NK-92 treated with Interleukin-12 subunit alpha and Interleukin-12 subunit beta, amount 100 ng/mL, for 24 hours (cell line): Measurements from ENCODE around the gene P4HTM.
A peak's percentile ranks its signal among the peaks of the same experiment; 100 is the strongest.

Source experiments
- DNase-seq: peaks from one replicate; lab custom pipeline; 2025; lab: John Stamatoyannopoulos, UW

Gene P4HTM

DNA sequence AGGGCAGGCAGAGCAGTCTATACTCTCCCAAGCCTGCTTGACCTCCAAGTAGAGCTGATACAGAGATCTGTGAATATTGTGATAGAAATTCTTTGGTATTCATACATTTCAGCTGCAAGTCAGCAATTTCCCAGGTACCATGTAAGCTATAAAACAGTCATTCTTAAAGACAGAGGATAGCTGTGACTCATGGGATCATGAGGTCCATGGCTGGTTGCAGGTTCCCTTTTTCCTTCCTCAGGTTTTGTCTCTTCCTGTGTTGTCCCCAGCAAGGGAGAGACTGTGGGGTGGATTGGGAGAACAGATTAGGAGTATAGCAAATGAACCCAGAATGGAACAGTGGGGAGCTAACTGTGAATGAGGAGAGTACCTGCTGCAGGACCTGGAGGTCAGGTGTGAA lies 5.4 kb upstream of the P4HTM start:
- DNase-seq = no peak

DNA sequence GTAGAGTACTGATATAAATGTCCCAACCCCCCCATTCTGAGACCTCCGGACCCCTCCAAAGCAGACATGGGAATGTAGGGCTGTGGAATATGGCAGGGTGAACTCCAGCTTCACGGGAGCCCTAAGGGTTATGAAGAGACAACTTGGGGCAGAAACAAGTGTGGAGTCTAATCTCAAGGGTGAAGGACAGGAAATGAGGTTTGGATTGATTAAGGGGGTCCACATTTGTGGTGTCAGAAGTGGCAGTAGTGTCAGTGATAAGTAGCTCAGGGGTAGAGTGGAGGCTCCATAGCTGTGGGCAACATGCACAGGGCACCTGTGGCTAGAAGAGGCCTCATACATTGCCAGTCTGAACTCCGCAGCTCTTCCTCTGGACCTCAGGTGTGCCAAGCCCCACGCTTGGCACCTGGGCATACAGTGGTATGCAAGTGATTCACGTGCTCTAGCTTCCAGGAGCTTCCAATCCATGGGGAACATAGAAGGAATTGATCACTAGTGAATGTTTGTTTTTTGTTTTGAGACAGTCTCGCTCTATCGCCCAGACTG lies 4.1 kb upstream of the P4HTM start:
- DNase-seq = no peak

DNA sequence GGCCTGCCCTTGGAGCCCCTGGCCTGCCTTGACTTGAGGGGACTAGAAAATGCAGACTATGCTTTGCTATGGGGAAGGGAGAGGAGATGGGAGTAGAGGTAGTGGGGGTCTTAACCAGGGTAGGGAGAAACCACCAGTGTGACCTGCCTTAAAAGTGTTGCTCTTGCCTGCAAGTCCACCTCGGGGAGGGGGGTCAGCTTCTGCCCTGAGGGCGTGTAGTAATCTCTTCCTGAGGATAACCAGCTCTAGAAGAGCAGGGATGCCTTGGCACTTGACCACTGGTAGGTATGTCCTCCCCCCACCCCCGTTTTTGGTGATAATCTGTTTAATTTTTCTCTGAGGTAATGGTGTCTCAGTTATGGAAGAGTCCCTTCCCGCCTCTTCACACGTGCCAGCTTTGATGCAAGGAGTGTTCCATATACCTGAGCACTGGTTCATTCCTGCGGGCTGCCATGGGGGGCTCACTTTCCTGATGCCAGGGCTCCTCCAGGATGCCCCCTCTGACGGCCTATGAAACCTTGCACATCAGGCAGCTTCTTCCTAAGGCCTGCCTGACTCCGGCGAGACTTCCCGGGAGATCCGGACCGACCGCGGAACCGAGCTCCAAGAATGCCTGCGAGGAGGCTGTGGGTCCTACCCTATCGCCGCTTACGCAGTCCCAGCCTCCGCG lies 780 bp upstream of the P4HTM start:
- no peak for DNase-seq

- no peak for DNase-seq
Observed at GRCh38 chr3:48990636-48991469, 812 bp downstream of the P4HTM start.

GRCh38 chr3:48991851-48992545 lies 2.0 kb downstream of the P4HTM start:
- no peak for DNase-seq

- no peak for DNase-seq
Observed at GRCh38 chr3:48993834-48994233, 3.8 kb downstream of the P4HTM start.

GRCh38 chr3:48996640-48997039 lies 6.6 kb downstream of the P4HTM start:
- no peak for DNase-seq

GRCh38 chr3:48997102-48997635 lies 7.1 kb downstream of the P4HTM start:
- no peak for DNase-seq

- DNase-seq = no peak
Observed at GRCh38 chr3:48997714-48998637, 7.9 kb downstream of the P4HTM start.

GRCh38 chr3:48999085-48999858 lies 9.2 kb downstream of the P4HTM start:
- DNase-seq = no peak

DNA sequence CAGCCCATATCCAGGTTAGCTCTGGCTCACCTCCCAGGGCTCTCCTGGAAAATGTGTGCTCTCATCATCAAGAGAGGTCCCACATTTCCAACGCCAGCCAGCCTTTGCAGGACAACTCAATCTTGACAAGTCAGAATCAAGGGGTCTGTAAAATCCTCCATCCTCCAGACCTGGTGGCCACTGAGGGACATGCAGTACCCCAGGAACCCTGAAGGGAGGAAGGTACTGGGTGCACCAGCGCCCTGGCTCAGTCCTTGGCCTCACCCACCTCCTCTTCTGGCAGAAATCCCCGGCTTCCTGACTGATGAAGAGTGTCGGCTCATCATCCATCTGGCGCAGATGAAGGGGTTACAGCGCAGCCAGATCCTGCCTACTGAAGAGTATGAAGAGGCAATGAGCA lies 11.1 kb downstream of the P4HTM start:
- DNase-seq = no peak

- no peak for DNase-seq
Observed at GRCh38 chr3:49004352-49005302, 14.6 kb downstream of the P4HTM start.

GRCh38 chr3:49005303-49005680 lies 15.3 kb downstream of the P4HTM start:
- no peak for DNase-seq

DNA sequence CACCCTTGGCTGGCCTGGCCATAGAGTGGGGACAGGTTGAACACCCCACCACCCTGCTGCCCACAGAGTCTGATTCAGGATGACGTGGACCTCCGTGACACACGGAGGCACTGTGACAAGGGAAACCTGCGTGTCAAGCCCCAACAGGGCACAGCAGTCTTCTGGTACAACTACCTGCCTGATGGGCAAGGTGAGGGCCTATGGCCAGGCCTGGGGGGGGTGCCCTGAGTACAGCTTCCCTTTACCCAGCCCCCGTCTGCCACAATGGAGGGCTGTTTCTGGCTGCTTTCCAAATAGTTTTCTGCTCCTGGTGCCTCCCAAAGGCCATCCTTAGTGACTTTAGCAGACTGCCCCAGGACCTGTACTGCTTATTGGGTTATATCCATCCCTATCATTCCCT lies 16.0 kb downstream of the P4HTM start:
- DNase-seq = no peak

DNA sequence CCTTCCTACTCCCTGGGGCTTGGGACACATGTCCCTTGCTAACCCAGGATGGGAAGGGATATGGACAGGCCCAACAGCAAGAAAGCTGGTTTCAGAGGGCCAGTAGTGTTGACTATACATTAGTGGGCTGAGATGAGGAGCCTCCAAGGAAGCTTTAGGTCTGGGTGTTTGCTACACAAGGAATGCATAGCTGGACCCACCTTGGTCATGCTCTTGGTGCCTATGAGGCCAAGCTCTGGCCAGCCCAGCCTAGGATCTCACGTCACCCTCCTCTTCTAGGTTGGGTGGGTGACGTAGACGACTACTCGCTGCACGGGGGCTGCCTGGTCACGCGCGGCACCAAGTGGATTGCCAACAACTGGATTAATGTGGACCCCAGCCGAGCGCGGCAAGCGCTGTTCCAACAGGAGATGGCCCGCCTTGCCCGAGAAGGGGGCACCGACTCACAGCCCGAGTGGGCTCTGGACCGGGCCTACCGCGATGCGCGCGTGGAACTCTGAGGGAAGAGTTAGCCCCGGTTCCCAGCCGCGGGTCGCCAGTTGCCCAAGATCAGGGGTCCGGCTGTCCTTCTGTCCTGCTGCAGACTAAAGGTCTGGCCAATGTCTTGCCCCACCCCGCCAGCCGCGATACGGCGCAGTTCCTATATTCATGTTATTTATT lies 16.5 kb downstream of the P4HTM start:
- DNase-seq = no peak

DNA sequence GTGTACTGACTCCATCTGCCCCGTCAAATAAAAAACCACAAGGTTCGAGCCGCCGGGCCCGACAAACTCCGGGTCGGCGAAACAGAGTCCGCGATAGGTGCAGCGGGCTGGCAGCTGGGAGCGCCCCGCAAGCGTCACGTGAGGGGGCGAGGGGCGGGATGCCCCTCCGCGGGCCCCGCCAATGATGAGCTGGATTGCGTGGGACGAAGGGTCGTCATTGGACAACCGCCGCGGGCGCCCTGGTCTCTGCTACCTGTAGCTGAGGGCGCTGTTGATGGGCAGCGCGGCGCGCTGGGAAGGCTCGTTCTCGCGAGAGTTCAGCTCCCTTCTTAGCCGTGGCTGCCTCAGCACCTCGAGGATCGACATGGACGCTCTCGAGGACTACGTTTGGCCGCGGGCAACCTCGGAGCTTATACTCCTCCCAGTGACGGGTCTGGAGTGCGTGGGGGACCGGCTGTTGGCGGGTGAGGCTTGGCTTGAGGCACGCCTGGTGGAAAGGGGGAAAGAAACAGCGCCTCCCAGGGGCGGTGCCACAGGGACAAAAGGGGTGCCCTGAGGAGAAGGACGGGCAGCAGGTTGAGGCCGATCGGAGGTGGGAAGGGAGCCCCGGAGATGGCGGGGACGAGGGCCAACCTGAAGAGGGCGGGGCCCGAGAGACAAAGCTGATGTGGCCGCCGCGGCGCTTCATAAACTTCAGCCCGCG lies 17.2 kb downstream of the P4HTM start, which contains the start of gene WDR6:
Gene WDR6, plus strand, starts transcription at position 324 of the 703 bp plus-strand sequence. Its CDS starts 41 bp downstream, at position 365.
- peak; percentile 92 for DNase-seq

GRCh38 chr3:49007771-49008528 lies 17.9 kb downstream of the P4HTM start:
- peak; percentile 63 for DNase-seq
